HepG2 (cell line): ENCODE data around the gene SDC3.

Experiments
- CBX1 ChIP-seq: IDR thresholded peaks from one replicate; pipeline ENCODE4 v1.6.1; 2016; ENCODE audit warnings: antibody characterized with exemption, low read depth
- CBX5 ChIP-seq: sonication (generic); formaldehyde crosslinking; IDR thresholded peaks from 2 replicates; pipeline ENCODE4 v1.4.0; 2020; ENCODE audit warnings: missing genetic modification reagents, borderline replicate concordance
- CEBPB ChIP-seq: IDR thresholded peaks from 2 replicates; pipeline ENCODE4 v1.6.1; 2011; ENCODE audit warnings: low read depth, low read length, improper control_type of control experiment, borderline replicate concordance
- CTCF ChIP-seq: sonication (generic); formaldehyde crosslinking; IDR thresholded peaks from 2 replicates; pipeline ENCODE4 v1.5.0; 2020; ENCODE audit warnings: mild to moderate bottlenecking, missing genetic modification reagents, moderate library complexity
- ERF ChIP-seq: IDR thresholded peaks from 2 replicates; pipeline ENCODE4 v1.6.1; 2018; ENCODE audit warnings: missing biosample characterization, missing genetic modification reagents
- FOXA3 ChIP-seq: IDR thresholded peaks from 2 replicates; pipeline ENCODE4 v1.6.1; 2016; ENCODE audit warnings: missing genetic modification reagents, missing compliant biosample characterization
- HIC2 ChIP-seq: sonication (generic); formaldehyde crosslinking; IDR thresholded peaks from 2 replicates; pipeline ENCODE4 v1.9.0; 2022; ENCODE audit warnings: low read depth, missing genetic modification reagents
- IRF9 ChIP-seq: sonication (generic); formaldehyde crosslinking; IDR thresholded peaks from 2 replicates; pipeline ENCODE4 v1.8.0; 2022; ENCODE audit warnings: missing genetic modification reagents, mild to moderate bottlenecking, borderline replicate concordance
- POLR2A ChIP-seq, 2 experiments: IDR thresholded peaks; 2 replicates each; pipeline ENCODE4 v1.6.1; 2011; ENCODE audit warnings: low read depth in 2 of 2, low read length in 2 of 2, mild to moderate bottlenecking in 1 of 2, moderate library complexity in 1 of 2; ENCODE audit not compliant: insufficient read depth in 1 of 2
- ZNF362 ChIP-seq: sonication (generic); formaldehyde crosslinking; IDR thresholded peaks from 2 replicates; pipeline ENCODE4 v1.4.0; 2020; ENCODE audit warnings: missing genetic modification reagents, mild to moderate bottlenecking, borderline replicate concordance
- ZNF577 ChIP-seq: sonication (generic); formaldehyde crosslinking; IDR thresholded peaks from 2 replicates; pipeline ENCODE4 v1.4.0; 2020; ENCODE audit warnings: mild to moderate bottlenecking, low read depth, missing genetic modification reagents, borderline replicate concordance
- ZNF629 ChIP-seq: sonication (generic); formaldehyde crosslinking; conservative IDR thresholded peaks from 2 replicates; pipeline ENCODE4 v1.5.0; 2020; ENCODE audit warnings: missing genetic modification reagents
- ZNF776 ChIP-seq: sonication (generic); formaldehyde crosslinking; IDR thresholded peaks from 2 replicates; pipeline ENCODE4 v1.4.0; 2020; ENCODE audit warnings: mild to moderate bottlenecking, missing genetic modification reagents
- ZNF792 ChIP-seq: IDR thresholded peaks from 2 replicates; pipeline ENCODE4 v1.6.1; 2016

GRCh38 chr1:30885570-30886522 lies 22.7 kb downstream of the SDC3 start:
- TF ChIP-seq FOXA3 (no peak), CEBPB (no peak), ZNF577 (CRISPR knock-in tag) (no peak), ZNF792 (CRISPR knock-in tag) (no peak), CBX1 (no peak), ZNF629 (CRISPR knock-in tag) (no peak), CTCF (CRISPR knock-in tag) (no peak), CBX5 (no peak), POLR2A (IDR thresholded peaks at IDR 0.05; ENCODE audit: insufficient read depth in 1 of 2, low read depth in 2 of 2, low read length in 2 of 2) (no peak), ERF (CRISPR knock-in tag) (no peak), ZNF362 (CRISPR knock-in tag) (no peak), ZNF776 (CRISPR knock-in tag) (no peak), IRF9 (CRISPR knock-in tag) (no peak), HIC2 (CRISPR knock-in tag) (no peak)
